NCI-H446 (cell line): ENCODE results near the gene PTGER4.
"Not testable (repeated sequence)": the region's sequence is repeated elsewhere in the genome, so short reads cannot be mapped to it uniquely, and the experiment has no call there.

Experiments
- DNase-seq, 2 experiments: peaks; one replicate each; lab custom pipeline; 2025; lab: John Stamatoyannopoulos, UW

The PTGER4 gene

DNA sequence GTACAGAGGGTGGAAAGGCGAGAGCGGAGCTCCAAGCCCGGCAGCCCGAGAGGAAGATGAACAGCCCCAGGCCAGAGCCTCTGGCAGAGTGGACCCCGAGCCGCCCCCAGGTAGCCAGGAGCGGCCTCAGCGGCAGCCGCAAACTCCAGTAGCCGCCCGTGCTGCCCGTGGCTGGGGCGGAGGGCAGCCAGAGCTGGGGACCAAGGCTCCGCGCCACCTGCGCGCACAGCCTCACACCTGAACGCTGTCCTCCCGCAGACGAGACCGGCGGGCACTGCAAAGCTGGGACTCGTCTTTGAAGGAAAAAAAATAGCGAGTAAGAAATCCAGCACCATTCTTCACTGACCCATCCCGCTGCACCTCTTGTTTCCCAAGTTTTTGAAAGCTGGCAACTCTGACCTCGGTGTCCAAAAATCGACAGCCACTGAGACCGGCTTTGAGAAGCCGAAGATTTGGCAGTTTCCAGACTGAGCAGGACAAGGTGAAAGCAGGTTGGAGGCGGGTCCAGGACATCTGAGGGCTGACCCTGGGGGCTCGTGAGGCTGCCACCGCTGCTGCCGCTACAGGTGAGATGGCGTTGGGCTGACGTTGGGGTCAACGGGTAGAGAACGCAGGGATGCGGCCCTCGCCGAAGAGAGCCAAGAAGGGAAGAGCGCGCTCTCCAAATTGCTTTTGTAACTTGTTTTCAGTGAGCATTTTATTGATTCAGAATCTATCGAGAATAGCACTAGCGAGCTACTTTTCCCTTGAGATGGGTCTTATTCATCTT is at the start of gene PTGER4:
PTGER4 (plus strand) TSS at position 3 of the 769 bp plus-strand sequence. CDS start 1,079 bp downstream, outside the sequence.
- DNase-seq: no peak

DNA sequence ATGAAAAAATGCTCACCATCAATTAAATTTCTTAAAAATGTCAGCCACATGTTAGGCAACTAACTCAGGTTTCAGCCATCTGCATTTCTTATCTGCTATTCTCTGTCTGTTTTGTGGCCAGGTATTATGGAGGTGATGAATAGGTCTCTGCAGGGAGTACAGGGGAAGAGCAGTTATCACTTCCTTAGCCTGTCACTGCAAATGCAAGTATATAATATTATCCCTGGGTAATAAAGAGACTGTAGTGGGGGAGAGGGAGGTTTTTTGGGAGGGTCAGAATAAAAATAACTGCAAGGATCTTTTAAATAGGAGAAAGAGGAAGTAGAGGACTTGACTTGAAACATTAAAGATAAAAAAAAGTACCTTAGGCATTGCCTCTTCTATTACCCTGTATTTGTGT is 49.6 kb upstream of the PTGER4 start:
- DNase-seq: no peak

DNA sequence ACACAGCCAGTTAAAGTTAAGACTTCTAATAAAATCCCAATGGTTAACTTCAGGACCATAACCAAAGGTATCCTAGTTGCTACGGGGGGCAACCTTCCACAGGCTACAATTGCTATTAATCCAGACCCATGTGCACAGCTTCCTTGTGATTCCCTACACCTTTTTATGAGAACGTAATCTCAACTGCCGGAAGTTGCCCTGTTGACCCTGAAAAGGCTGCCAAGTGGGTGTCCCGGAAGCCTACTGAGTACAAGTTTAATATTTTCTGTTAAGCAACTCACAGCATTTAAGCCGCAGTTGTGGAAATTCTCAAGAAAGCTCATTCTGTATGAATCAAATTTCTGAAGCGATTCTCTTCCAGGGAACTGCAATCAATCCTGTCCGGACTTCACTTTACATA is 48.5 kb upstream of the PTGER4 start:
- DNase-seq: no peak

DNA sequence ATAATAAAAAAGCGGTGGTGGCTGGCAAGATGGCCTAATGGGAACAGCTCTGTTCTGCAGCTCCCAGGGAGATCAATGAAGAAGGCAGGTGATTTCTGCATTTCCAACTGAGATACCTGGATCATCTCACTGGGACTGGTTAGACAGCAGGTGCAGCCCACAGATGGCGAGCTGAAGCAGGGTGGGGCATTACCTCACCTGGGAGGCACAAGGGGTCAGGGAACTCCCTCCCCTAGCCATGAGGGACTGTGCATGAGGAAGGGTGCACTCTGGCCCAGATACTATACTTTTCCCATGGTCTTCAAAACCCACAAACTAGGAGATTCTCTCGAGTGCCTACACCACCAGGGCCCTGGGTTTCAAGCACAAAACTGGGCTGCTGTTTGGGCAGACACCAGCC is 45.6 kb upstream of the PTGER4 start:
- DNase-seq: no peak

DNA sequence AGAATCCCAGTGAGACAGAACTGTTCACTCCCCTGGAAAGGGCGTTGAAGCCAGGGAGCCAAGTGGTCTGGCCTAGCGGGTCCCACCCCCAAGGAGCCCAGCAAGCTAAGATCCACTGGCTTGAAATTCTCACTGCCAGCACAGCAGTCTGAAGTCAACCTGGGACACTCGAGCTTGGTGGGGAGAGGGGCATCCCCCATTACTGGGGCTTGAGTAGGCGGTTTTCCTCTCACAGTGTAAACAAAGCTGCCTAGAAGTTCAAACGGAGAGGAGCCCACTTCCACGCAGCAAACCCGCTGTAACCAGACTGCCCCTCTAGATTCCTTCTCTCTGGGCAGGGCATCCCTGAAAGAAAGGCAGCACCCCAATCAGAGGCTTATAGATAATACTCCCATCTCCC is 45.1 kb upstream of the PTGER4 start:
- no peak for DNase-seq

DNA sequence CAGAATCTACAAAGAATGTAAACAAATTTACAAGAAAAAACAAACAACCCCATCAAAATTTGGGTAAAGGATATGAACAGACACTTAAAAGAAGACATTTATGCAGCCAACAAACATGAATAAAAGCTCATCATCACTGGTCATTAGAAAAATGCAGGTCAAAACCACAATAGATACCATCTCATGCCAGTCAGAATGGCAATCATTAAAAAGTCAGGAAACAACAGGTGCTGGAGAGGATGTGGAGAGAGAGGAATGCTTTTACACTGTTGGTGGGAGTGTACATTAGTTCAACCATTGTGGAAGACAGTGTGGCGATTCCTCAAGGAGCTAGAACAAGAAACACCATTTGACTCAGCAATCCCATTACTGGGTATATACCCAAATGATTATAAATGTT is 40.2 kb upstream of the PTGER4 start:
- not testable (repeated sequence) for DNase-seq

DNA sequence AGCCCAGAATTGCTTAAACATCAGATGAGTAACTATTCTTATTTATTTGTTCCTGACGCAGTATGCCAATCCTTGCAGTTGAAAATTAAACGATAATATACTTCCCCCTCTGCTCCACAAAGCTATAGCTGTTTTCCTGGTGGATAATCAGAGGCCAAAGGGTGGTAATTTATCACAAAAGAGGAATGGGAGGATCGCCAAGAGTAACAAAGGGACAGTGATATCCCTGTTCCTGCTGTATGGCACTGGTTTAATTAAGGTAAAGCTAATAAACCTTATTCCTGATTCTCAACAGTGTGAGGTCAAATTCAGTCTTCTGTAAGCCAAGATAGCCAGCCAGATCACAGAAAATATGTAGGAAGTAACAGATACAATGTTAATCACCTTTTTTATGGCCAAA is 33.4 kb upstream of the PTGER4 start:
- no peak for DNase-seq

DNA sequence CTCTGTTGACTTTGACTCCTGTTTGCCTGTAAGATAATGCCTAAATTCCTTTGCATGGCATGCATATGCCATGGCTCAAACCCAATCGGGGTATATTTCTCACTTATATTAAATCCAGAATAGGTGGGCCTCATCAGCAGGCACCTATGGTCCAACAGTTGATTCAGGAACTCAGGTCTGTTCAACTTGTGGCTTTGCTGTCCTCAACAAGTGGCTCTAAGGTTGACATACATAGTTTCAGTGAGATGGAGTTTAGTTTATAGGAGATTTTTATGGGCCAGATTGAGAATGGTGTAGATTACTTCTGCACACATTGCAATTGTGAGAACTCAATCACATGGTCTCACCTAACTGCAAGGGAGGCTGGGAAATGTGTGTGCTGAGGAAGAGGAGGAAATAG is 31.6 kb upstream of the PTGER4 start:
- DNase-seq: no peak

DNA sequence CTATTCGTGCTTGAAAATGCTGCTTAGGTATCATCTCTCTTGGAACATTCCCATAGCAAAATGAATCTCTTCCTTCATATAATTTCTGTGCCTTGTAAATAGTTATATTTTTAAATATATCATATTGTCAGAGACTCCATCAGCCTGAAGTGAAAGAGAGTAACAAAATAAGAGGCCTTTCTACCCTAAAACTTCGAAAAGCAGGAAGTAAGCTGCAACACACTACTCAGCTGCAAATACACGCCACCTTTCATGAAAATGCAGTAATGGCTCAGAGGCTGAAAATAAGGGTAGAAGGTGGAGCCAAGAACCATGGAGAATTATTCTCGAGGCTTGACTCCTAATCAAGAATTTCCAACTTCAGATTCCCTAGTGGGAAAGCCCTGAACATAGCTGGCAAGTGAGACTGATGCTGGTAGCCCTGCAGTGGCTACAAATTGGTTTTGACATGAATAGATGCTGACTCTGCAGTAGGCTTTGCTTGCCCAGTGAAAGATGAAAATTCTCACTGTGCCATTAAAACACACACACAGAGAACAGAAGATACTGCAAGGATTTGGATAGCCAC is 30.2 kb upstream of the PTGER4 start:
- DNase-seq: no peak

DNA sequence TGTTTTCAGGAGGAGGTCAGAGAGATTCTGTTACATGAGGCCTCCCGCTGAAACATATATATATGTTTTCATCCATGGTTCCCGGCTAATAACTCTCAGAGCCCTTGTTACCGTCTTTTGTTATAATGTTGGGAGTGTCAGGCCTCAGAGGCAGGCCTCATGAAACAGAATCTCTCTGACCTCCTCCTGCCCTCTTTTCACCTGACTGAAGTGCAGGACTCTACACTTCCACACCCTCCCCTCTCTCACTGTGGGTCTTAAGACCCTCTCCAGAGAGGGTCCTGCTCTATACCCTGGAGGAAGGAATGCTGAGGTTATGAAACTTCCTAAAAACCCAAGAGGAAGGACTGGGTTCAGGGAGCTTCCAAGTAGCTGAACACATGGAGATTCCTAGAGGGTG is 28.5 kb upstream of the PTGER4 start:
- no peak for DNase-seq

DNA sequence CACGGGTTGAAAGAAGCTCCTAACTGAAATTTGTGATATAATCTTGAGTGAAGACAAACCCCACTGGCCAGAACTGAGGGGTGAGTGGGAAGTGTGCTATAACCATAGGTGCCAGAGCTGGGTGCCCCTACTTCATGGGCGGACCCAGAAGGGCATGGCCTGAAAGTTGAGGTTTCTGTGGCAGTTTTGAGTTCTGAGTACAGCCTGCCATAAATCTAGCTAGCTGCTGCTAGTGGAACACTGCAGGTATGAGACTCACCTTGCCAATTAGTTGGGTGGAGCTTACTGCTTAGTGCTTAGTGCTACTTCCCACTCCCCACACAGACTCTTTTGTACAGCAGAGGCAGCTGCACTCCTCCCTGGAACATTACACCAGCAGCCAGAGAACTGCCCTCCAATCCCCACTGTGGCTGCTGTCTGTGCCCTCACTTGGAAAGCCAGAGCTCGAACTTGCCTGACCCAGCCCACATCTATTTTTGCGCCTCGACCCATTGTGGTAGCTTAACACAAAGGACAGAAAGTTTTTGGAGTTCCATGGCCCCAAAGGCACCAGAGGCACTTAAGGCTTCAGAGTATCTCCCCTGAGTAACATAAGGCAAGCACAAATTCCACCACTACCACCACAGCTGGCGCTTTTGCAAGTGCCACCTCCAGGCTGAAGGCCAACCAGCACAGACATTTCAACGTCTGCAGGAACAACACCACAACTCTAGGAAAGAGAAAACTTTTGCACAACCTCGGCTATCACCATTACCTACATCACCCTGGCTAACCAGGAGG is 27.1 kb upstream of the PTGER4 start:
- DNase-seq: no peak

DNA sequence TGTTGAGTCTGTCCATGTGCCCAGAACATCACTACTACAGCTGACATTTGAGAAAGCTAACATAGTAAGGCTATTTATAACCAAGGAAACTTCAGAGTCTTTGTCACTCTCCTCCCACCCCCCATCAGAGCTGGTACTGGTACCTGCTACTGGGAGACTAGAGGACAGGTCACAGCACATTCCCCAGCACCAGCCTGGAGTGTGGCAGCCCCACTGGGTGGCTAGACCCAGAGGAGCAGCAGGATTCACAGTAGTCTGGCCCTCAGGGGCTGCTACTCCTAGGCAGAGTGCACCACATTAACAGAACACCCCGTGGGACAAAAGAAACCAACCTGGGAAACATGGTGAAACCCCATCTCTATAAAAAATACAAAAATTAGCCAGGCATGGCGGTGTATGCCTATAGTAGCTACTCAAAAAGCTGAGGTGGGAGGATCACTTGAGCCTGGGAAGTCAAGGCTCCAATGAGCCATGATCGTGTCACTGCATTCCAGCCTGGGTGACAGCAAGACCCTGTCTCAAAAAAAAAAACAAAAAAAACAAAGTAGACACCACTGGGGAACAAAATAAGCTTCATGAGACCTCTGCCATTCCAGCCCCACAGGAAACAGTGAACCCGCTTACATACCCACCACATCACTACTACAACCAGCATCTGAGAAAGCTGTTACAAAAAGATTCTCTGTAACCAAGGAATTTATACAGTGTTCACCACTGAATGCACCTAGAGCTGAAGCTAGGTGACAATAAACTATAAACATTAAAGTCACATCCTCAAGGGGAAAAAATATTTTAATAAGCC is 26.3 kb upstream of the PTGER4 start:
- DNase-seq: no peak

DNA sequence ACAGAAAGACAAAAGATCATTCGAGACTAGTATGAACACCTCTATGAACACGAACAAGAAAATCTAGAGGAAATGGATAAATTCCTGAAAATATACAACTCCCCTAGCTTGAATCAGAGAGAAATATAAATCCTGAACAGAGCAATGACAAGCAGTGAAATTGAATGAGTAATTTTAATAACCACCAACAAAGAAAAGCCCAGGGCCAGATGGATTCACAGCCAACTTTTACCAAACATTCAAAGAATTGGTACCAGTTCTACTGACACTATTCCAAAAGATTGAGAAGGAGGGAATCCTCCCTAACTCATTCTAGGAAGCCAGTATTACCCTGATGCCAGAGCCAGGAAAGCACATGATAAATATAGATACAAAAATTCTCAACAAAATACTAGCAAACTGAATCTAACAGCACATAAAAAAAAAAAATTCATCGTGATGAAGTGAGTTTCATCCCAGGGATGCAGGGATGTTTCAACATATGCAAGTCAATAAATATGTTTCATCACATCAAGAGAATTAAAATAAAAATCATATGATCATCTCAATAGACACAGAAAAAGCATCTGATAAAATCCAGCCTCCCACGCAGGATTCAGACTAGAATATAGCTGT is 25.2 kb upstream of the PTGER4 start:
- DNase-seq: no peak

DNA sequence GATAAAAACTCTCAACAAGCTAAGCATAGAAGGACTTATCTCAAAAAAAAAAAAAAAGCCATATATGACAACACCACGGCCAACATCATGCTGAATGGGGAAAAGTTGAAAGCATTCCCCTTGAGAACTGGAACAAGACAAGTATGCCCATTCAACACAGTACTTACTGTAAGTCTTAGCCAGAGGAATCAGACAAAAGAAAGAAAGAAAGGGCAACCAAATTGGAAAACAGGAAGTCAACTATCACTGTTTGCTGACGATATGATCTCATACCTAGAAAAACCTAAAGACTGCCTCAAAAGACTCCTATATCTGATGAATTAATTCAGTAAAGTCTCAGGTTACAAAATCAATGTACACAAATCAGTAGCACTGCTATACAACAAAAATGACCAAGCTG is 24.6 kb upstream of the PTGER4 start:
- DNase-seq: no peak

DNA sequence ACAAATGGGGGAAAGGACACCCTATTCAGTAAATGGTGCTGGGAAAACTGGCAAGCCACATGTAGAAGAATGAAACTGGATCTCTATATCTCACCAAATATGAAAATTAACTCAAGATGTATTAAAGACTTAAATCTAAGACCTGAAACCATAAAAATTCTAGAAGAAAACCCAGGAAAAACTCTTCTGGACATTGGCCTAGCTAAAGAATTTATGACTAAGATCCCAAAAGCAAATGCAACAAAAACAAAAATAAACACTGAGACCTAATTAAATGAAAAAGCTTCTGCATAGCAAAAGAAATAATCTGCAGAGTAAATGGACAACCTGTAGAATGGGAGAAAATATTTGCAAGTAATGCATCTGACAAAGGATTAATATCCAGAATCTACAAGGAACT is 23.6 kb upstream of the PTGER4 start:
- DNase-seq: not testable (repeated sequence)

DNA sequence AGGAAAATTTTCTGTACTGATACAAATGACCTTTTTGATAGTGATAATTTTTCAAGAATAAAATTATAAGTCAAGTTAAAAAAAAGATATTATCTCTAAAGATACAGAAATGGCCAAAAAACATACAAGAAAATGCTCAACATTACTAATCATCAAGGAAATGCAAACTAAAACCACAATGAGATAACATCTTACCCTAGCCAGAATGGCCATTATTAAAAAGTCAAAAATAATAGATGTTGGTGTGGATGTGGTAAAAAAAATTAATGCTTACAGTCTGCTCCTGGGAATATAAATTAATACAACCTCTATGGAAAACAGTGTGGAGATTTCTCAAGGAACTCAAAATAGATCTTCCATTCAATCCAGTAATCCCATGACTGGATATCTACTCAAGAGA is 22.9 kb upstream of the PTGER4 start:
- no peak for DNase-seq

DNA sequence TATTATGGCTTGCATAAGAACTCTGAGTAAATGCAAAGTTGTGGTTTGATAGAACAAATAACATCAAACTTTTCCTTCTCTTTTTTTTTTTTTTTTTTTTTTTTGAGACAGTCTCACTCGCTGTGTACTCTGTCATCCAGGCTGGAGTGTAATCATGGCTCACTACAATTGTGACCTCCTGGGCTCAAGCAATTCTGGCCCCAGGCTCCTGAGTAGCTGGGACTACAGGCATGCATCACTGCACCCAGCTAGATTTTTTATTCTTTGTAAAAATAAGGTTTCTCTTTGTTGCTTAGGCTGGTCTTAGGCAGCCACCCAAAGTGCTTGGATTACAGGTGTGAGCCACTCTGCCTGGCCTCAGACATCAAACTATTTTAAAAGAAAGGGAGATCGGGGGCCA is 19.0 kb upstream of the PTGER4 start:
- no peak for DNase-seq

DNA sequence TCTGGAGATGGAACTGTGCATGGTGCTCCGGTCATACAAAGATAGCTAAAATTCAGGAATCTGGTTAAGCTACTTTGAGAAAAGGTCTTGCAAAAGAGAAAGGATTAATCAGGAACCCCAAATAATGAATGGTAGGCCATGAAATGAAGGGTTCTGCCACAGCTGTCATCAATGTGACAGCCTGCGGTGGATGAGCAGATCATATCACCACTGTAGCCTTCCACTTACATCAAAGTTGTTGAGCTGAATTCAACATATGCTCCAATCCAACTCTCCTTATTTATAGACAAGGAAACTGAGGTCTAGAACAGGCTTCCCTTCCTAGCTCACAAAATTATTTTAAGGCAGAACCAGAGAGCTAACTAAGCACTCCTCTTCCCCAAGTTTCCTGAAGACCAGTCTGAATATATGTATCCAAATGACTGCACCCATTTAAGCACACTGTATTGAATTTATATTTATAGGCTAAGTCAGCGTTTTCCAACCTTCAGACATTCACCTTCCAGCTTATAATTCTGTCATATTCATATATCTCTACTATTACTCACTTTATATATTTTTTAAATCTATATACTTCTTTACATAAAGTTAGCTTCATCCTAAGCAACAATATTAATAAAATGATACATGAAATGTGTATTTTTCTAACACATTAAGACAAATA is 13.9 kb upstream of the PTGER4 start:
- no peak for DNase-seq

DNA sequence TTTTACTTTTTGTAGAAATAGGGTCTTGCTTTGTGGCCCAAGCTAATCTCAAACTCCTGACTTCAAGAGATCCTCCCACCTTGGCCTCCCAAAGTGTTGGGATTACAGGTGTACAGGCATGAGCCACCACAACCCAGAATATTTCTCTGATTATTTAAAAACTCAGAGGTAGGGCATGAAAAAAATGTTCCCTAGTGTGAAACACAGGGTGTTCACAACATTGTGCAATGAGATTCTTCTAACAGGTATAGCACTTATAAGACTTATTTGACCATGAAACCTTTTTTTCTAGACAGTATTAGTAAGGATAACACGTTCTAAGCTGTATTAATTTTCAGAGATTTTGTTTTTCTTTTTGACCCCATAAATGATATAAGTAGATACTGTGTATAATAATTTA is 13.1 kb upstream of the PTGER4 start:
- no peak for DNase-seq

DNA sequence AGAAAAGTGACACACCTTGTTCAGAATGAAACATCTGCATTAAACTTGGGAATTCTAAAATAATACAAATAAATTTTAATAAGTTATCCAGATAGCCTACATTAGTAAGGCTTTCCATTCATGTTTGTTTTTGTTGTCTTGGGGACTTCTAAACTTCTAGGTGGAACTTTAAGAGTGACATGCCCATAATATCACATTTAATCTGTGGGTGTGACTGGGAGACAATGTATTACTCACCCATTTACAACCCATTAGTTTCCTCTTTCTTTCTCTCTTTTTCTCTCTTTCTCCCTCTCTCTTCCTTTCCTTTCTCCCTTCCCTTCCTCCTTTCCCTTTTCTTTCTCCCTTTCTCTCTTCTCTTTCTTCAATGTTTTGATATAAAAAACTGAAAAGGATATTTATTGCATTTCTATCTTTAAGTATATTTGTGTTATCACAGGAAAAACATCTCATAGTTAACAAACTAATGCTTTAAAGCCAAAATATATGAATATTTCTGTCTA is 12.5 kb upstream of the PTGER4 start:
- DNase-seq: no peak
